GM19468 (cell line): Measurements from ENCODE around the gene ATP1A4.

Experiments
- ATAC-seq: cut with Tn5 transposase; IDR thresholded peaks from one replicate; pipeline ENCODE4 v1.9.1; 2021; ENCODE audit warnings: mild to moderate bottlenecking, moderate library complexity, moderate number of reproducible peaks; ENCODE audit not compliant: unreplicated experiment; ENCODE audit errors: extremely low read depth

ATP1A4 gene

DNA sequence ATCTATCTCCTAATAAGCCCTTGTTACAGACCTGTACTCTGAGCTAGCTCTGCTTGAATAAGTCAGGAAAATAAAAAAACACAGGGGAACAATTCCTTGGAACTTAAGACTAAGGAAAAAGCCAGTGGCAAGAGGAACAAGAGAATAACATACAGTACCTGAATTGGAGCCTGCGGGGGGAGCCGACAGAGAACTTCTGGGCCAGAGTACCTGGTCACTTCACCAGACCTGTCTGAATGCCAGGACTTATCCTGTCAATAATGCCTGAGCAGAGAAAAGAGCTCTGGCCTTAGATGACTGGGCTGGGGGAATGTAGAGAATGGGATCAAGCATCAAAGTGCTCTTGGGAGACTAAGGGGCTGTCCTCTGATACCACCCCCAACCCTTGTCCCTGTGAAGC lies 68.9 kb downstream of the ATP1A4 start:
- no peak for ATAC-seq

DNA sequence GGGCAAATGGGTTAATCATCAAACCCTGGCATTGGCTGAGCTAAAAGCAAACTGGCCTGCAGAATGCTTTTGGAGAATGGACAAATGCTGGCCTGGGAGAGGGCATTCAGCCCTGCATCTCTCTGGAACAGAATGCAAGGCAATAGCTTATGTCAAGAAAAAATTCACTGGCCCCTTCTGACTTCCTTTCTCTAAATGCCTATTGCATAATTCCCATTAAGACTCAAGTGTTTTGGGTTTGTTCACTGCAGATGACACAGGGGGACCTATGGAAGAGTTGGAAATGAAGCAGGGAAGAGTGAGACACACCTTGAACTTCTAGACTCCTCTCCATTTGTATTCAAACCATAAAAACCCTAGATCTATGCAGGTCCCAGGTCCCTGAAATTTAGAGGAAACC lies 69.7 kb downstream of the ATP1A4 start:
- ATAC-seq, result no peak

DNA sequence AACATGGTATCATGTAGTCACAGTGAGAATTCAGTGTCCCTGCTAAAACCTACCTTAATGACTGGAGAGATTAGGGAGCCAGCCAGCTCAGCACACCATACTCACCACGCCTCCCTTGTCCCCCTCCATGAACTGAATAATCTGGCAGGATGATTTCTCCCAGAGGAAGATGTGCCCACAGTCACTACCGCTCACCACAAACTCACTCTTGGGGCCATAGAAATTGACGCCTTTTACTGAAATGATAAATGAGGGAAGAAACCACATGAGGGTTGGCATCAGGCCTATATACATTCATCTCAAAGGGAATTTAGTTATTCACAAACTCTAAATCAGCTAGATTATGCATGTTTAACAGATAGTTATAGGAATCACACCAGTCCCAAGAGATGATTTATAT lies 71.1 kb downstream of the ATP1A4 start:
- ATAC-seq, result no peak

DNA sequence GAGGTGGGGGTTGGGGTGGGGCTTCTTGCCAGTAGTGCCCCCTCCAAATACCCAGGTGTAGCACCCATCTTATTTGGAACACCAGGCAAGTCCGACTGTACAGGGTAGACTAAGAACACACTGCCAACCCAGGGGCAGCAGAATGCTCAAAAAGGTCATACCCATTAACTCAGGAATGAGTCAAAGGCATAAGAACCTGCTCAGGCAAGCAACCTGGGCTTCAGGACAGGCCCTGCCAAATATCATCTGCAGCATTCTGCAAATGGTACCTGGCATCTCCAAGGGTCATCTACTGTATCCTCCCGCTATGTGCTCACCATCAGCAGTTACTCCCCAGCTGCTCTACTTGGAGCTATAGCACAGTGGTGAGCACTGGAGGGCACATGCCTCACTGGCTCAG lies 73.2 kb downstream of the ATP1A4 start:
- ATAC-seq, result no peak

DNA sequence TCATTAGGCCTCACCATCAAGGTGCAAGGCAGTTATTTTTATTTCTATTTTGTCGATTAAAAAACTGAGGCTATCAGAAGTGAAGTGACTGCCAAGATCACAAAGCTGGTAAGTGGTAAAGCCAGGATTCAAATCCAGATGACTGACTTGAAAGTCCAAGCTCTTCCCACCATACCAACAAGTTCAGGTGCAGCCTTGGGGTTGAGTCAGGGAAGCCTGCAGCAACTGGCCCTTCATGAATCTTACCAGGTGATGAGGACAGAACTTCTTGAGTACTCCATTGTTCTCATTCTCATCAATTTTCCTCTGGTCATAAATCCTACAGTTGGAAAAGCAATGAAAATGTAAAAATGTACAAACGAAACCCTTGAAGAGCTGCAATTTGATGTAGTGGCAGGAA lies 73.9 kb downstream of the ATP1A4 start:
- no peak for ATAC-seq

DNA sequence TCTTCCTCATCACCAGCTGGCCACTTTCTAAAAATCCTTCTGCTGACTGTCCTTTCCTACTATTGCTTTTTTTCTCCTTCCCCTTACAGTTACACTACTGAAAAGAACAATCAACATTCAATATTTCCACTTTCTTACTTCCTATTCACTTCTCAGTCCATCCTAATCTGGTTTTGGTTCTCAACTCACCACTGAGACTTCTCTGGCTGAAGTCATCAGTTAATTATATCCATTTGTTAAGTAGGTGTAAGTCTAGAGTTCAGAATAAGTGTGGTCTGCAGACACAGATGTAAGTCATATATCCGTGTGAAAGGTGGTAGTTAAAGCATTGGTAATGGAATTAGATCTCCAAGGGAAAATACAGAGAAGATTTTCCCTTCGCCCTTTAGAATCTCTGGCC lies 75.2 kb downstream of the ATP1A4 start:
- no peak for ATAC-seq

DNA sequence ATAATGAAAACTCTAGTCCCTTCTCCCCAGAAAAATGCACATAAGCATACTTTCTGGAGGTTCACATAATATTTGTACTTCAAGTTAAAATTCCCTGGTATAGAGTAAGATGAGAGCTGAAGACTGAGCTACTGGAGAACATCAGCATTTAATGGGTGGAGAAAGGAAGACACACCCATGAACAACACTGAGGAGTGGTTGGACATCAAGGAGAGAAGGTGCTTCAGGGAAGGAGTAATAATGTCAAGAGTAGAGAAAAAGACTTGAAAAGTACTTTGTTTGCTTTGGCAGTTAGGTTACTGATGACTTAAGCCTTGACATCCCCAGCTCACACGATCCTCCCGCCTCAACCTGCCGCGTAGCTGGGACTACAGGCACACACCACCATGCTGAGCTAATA lies 75.6 kb downstream of the ATP1A4 start:
- ATAC-seq, result no peak

DNA sequence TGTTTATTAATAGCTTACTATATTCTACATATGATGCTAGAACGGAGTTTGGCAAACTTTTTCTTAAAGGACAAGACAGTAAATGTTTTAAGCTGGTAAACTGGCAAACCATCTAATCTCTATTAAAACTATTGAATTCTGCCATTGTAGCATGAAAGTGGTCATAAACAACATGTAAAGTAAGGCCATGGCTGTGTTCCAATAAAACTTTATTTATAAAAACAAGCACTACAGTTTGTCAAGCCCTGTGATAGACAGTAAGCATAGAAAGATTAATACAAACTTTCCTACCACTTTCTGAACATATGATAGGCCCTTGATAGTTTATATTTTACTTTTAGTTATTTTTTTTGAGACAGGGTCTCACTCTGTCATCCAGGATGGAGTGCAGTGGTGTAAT lies 76.2 kb downstream of the ATP1A4 start:
- ATAC-seq, result no peak

DNA sequence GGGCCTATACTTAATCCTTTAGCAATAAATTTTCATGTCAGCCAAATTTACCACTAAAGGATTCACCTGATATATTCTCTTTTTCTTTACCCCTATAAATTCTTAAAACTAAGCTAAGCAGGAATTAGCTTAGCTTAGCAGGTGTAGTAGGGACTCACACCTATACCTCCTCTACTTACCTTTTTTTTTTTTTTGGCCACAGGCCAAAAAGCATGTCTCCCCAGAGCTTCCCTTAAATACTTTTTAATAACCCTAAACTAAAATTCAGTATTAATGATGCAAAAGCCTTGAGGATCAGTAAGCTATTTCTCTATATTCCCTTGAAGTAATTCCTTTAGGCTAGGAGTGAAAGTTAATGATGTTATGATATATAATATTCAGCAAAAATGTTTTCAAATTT lies 77.0 kb downstream of the ATP1A4 start:
- ATAC-seq, result no peak

DNA sequence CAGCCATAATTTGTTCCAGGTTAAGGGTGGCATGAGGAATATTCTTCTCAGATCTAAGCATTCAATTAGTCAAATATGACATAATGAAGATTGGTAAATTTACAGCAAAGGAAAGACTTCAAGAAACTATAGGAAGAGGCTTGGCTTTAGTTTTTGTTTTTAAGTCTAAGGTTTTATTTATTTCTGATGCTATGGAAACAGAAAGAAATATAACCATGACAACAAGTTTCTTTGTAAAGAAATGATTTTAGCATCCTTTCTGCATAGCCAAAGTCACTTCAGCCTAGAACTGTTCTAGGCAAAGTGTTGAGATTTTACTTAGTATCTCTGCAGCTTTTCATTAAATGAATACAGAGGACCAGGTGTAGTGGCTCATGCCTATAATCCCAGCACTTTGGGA lies 81.5 kb downstream of the ATP1A4 start:
- ATAC-seq, result no peak
